Measurements from ENCODE around the gene RNF223. TPM values are rescaled to one million over a fixed set of nuclear protein-coding genes. Genes with fewer than 3 reads are reported as not detected.

Gene RNF223
- total and polyA plus RNA-seq, 2 of the 13 experiments (the other 11 are each of a cell fraction or from before 2014, with no cell fraction given), result 0.03 TPM; not detected in 1

GRCh38 chr1:1063945-1064831 is 9.9 kb downstream of the RNF223 start (continued):
- TF ChIP-seq KIAA2018 (CRISPR knock-in tag; IDR thresholded peaks at IDR 0.05; ENCODE audit: borderline replicate concordance), result no peak
- no peak; the same call in 1 of the 2 replicates for TF ChIP-seq NRL (CRISPR knock-in tag; IDR thresholded peaks at IDR 0.05; ENCODE audit: borderline replicate concordance)
- peak; percentile 83 for TF ChIP-seq GABPB1 (CRISPR knock-in tag; IDR thresholded peaks at IDR 0.05)
- peak; percentile 20; the same call in 1 of the 2 replicates for TF ChIP-seq SNAPC4 (CRISPR knock-in tag; IDR thresholded peaks at IDR 0.05)
- no peak for TF ChIP-seq SRSF4 (IDR thresholded peaks at IDR 0.05; ENCODE audit: low read depth, low read length, poor library complexity, severe bottlenecking)
- TF ChIP-seq ZNF138 (CRISPR knock-in tag; IDR thresholded peaks at IDR 0.05; ENCODE audit: low read depth), result no peak
- TF ChIP-seq ZNF326 (CRISPR knock-in tag; IDR thresholded peaks at IDR 0.05; ENCODE audit: borderline replicate concordance), result no peak
- TF ChIP-seq DMAP1 (CRISPR knock-in tag; IDR thresholded peaks at IDR 0.05), result no peak
- peak; percentile 90; the same call in 1 of the 2 replicates for TF ChIP-seq ZNF784 (CRISPR knock-in tag; IDR thresholded peaks at IDR 0.05; ENCODE audit: borderline replicate concordance)
- TF ChIP-seq ZNF451 (CRISPR knock-in tag; IDR thresholded peaks at IDR 0.05), result no peak
- peak; percentile 69 for TF ChIP-seq ZNF770 (CRISPR knock-in tag; IDR thresholded peaks at IDR 0.05)

All from HepG2 (cell line).